OCI-LY7 (cell line): ENCODE results near the gene ABI3BP.

Experiments used
- EZH2phosphoT487 ChIP-seq: fragments of 200-600 bp; sonication (generic); IDR thresholded peaks from 2 replicates; pipeline ENCODE4 v1.6.1; 2018; ENCODE audit warnings: low read depth, borderline replicate concordance, mild to moderate bottlenecking, mixed run types, antibody characterized with exemption, low read length, moderate library complexity, mixed read lengths
- TF ChIP-seq, protein P1 (sequence below): fragments of 200-600 bp; sonication (generic); conservative IDR thresholded peaks from 2 replicates; pipeline ENCODE4 v1.5.1; 2014; ENCODE audit warnings: mild to moderate bottlenecking, antibody characterized with exemption, low read length, moderate library complexity, mixed read lengths

DNA sequence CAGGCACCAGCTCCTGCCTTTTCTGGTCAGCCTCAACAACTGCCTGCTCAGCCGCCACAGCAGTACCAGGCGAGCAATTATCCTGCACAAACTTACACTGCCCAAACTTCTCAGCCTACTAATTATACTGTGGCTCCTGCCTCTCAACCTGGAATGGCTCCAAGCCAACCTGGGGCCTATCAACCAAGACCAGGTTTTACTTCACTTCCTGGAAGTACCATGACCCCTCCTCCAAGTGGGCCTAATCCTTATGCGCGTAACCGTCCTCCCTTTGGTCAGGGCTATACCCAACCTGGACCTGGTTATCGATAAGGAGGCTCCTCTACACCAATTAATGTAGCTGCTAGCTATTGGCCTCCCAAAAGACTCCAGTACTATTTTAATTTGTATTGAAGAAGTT is 245.0 kb downstream of the ABI3BP start:
- TF ChIP-seq, protein P1, sequence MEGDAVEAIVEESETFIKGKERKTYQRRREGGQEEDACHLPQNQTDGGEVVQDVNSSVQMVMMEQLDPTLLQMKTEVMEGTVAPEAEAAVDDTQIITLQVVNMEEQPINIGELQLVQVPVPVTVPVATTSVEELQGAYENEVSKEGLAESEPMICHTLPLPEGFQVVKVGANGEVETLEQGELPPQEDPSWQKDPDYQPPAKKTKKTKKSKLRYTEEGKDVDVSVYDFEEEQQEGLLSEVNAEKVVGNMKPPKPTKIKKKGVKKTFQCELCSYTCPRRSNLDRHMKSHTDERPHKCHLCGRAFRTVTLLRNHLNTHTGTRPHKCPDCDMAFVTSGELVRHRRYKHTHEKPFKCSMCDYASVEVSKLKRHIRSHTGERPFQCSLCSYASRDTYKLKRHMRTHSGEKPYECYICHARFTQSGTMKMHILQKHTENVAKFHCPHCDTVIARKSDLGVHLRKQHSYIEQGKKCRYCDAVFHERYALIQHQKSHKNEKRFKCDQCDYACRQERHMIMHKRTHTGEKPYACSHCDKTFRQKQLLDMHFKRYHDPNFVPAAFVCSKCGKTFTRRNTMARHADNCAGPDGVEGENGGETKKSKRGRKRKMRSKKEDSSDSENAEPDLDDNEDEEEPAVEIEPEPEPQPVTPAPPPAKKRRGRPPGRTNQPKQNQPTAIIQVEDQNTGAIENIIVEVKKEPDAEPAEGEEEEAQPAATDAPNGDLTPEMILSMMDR = no peak
- TF ChIP-seq EZH2phosphoT487 = no peak
